ENCODE measurements around the gene CXorf38. TPM values are rescaled to one million over a fixed set of nuclear protein-coding genes. Genes with fewer than 3 reads are reported as not detected.
"Not testable (repeated sequence)": the region's sequence is repeated elsewhere in the genome, so short reads cannot be mapped to it uniquely, and the experiment has no call there.

The CXorf38 gene
- total RNA-seq, 1 donor from 2014 or later = 12.3 TPM

GRCh38 chrX:40628506-40628905 is 18.9 kb downstream of the CXorf38 start:
- DNase-seq (ENCODE audit: low spot score) = no peak

DNA sequence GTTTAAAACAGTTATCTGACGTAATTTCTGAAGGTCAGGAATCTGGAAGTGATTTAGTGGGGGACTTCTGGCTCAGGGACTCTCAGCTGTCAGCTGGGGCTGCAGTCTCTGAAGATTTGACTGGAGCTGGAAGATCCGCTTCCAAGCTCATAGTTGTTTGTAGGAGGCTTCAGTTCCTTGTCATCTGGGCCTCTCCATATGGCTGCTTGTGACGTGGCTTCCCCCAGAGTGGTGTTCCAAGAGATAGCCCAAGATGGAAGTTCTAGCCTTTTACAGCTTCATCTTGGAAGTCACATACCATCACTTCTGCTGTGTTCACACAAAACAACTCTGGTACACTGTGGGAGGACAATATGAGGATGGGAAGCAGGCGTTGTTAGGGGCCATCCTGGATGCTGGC is 22.1 kb downstream of the CXorf38 start:
- no peak for DNase-seq (ENCODE audit: low spot score)

DNA sequence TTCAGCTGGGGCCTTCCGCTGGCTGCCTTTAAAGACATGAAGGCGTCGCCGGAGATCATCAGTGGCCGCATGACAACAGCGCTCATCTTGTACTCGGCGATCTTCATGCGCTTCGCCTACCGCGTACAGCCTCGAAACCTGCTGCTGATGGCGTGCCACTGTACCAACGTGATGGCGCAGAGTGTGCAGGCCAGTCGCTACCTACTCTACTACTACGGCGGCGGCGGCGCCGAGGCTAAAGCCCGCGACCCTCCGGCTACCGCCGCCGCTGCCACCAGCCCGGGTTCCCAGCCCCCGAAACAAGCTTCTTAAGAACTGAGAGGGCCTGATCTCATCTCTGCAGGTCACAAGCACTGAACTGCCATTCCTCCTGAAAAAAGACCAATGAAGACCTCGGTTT is 23.7 kb downstream of the CXorf38 start:
- no peak for DNase-seq (ENCODE audit: low spot score)

DNA sequence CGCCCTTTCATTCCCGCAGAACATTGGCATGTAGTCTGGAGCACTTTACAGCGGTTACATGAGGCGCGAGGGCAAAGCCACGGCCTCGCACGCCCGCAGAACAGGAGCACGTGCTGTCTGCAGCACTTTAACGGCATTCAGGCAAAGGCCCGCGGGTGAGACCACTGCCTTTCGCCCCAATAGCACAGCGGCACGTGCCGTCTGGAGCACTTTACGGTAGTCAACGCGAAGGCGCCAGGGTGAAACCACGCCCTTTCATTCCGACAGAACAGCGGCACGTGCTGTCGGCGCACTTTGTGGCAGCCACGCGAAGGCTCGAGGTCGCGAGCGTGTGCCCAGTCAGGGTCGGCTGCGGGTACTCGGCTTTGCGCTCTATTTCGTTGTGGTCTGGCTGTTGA is 24.2 kb downstream of the CXorf38 start, which contains the start of gene MPC1L:
Gene MPC1L, plus strand, starts transcription at position 290 of the 398 bp plus-strand sequence. CDS start 138 bp downstream, outside the sequence.
- no peak for DNase-seq (ENCODE audit: low spot score)

DNA sequence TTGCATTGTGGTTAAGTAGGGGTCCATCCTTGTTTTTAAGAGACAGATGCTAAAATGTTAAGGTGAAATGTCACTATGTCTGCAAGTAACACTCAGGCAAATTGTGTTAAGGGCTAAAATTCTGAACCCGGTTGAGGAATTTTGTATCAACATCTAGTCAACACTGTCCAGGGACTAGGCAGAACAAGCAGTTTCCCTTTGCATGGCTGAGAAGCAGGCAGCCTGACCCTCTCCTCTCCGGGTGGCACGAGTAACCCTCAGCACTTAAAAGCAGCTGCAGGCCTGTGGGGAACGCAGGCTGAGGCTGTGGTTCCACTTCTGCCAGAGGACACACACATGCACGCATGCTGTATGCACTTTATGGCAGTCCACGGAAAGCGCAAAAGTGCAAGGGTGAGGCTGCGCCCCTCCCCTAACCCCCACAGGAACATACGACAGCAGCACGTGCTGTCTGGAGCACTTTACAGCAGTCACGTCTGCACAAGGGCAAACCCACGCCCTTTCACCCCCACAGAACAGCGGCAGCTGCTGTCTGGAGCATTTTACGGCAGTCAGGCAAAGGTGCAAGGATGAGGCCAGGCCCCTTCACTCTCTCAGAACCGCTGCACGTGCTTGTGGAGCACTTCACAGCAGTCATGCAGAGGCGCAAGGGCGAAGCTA is 24.8 kb downstream of the CXorf38 start:
- no peak for DNase-seq (ENCODE audit: low spot score)

GRCh38 chrX:40617566-40617965 is 29.8 kb downstream of the CXorf38 start:
- no peak for DNase-seq (ENCODE audit: low spot score)

- DNase-seq (ENCODE audit: low spot score) = no peak
These were observed 31.4 kb downstream of the CXorf38 start for GRCh38 chrX:40615976-40616375.

DNA sequence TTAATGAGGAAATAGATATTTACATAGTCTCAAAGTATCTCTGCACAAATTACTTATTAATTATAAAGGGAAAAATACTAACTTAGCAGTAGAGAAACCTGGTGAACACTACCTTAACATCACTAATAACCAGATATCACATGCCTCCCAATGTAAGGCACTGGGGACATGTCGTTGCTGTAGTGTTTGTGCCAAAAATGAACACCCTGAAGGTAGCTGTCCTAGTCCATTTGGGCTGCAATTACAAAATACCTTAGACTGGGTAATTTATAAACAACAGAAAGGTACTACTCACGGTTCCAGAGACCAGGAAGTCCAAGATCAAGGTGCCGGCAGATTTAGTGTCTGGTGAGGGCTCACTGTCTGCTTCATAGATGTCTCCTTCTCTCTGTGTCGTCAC is 34.9 kb downstream of the CXorf38 start:
- no peak for DNase-seq (ENCODE audit: low spot score)

DNA sequence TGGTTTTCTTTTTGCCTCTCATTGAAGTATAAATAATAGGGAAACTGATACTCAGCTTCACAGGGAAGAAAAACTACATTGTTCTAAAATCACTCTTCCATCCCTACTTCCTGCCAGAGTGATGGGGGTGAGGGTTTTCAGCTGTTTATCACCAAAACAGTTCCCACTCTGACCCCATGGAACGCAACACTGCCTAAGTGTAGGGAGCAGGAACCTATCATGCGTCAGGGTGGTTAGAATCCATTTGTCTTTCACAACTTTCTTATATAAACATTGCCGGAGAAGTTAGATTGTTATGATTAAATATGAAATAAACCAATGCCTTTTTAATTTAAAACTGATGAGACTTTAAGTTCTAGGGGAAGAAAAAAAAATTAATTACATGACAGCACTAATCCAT is 40.0 kb downstream of the CXorf38 start:
- DNase-seq (ENCODE audit: low spot score) = no peak

- DNase-seq (ENCODE audit: low spot score) = no peak
These were observed 43.9 kb downstream of the CXorf38 start for GRCh38 chrX:40603446-40603845.

GRCh38 chrX:40589616-40590321 is 57.6 kb downstream of the CXorf38 start:
- not testable (repeated sequence) for DNase-seq (ENCODE audit: low spot score)

- not testable (repeated sequence) for DNase-seq (ENCODE audit: low spot score)
These were observed 59.7 kb downstream of the CXorf38 start for GRCh38 chrX:40587623-40588022.

DNA sequence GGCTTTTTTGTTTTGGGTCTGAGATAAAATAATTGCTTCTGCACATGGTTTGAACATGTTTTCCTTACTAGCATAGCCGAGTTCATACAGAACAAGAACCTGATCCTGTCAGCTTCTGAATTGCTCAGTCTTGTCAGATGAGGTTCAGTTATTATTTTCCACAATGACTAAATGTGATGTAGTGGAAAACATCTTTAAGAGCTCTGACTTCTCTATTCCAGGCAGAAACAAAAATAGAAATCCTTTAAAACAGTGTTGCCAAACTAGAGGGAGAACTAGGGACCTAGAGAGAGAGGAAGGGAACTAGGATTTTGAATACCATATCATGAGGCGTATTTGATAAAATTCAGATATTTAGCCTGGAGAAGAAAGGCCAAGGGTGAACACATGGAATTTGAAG is 64.5 kb downstream of the CXorf38 start:
- no peak for DNase-seq (ENCODE audit: low spot score)

DNA sequence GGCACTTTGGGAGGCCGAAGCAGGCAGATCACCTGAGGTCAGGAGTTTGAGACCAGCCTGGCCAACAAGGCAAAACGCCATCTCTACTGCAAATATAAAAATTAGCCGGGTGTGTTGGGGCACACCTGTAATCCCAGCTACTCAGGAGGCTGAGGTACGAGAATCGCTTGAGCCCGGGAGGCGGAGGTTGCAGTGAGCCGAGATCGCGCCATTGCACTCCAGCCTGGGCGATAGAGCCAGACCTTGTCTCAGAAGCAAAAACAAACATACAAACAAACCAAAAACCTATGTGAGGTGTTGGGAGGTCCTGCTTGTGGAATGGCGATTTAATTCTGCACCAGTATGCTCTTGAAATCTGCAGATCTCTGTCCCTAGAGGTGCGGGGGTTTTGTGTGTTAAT is 65.2 kb downstream of the CXorf38 start:
- not testable (repeated sequence) for DNase-seq (ENCODE audit: low spot score)

DNA sequence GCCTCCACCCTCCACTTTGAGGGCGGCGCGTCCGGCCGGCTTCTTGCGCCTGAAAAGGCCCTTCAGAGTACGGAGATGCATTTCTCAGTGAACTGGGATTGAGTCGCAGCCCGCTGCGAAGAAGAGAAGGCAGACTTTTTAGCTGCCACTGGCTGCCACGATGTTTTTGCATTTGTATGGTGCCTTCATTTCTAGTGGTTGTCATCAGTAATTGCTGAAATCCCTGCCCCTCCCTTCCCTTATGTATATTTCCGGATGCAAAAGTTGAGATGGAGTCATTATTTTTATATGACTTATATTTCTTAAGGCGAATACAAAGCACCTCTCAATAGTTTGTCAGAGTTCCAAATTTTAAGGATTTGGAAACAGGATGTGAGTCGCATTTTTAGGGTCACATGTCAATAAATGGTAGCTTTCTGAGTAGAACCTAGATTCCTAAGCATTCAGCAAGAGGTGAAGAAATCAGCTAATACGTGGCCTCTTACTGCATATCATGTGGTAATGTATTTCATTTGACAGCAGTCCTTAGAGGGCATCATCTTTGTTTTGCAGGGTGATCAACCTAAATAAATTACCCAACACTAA is 65.9 kb downstream of the CXorf38 start:
- no peak for DNase-seq (ENCODE audit: low spot score)

DNA sequence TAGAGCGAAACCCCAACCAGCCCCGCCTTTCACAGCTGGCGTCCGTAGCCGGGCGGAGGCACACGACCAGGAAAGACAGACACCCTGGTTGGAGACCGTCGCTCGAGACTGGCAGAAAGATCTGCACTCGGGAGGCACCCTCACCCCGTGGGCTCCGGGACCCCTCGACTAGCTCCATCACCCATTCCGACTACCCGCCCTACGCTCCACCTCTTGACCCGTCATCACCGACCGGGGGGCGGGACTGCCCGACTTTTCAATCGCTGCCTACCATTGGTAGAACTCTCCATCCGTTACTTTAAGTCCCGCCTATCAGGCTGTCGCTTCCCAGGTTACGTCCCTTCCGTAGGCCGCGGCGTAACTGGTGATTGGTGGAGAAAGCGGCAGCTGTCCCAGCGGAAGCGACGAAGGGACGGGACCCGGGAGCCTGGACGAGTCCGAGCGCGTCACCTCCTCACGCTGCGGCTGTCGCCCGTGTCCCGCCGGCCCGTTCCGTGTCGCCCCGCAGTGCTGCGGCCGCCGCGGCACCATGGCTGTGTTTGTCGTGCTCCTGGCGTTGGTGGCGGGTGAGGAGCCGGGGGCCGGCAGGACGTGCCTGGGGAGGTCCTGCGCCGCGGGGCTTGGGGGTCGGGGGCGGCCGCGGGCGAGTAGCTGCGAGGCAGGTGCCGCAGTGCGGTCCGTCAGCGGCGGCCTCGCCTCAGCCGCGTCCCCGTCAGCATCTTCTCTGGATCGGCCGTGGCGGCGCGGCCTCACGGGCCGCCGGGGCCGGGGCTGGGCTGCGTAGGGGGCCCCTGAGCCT is 66.6 kb downstream of the CXorf38 start, which contains the start of gene ATP6AP2:
Gene ATP6AP2, plus strand, starts transcription at position 434 of the 799 bp plus-strand sequence. Its CDS starts 96 bp downstream, at position 530.
- peak; percentile 92 for DNase-seq (ENCODE audit: low spot score)

DNA sequence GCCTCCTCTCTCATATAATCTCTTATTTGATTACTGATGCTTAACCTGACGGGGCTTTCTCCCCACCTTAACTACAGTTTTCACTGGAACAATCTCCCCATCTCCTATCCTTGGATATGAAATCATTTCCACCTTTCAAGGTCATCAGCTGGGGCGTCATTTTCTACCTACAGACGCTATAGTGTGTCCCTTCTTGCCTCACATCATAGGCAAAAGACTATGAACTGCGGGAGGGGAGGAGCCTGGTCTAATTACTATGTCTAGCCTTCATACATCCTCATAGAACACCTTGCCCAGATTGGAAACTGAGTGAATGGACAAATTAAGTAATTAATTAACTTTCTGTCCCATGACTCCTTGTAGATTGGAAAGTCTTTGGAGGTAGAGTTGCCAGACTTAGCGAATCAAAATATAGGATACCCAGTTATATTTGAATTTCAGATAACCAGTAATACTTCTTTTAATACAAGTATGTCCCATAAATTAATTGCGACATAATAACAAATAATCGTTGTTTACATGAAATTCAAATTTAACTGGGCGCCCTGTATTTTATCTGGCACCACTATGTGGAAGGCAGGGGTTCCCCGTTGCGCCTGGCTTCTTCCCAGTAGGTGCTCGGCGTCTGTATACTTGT is 67.3 kb downstream of the CXorf38 start:
- no peak for DNase-seq (ENCODE audit: low spot score)

GRCh38 chrX:40579141-40579540 is 68.2 kb downstream of the CXorf38 start:
- DNase-seq (ENCODE audit: low spot score) = no peak

GRCh38 chrX:40578039-40578695 is 69.2 kb downstream of the CXorf38 start:
- DNase-seq (ENCODE audit: low spot score) = no peak

Data from mucosa of gallbladder (tissue), 1 donor.